H1 (cell line): ENCODE data around the gene DHX32. TPM values are rescaled to one million over a fixed set of nuclear protein-coding genes. Genes with fewer than 3 reads are reported as not detected.
"Not testable (repeated sequence)": the region's sequence is repeated elsewhere in the genome, so short reads cannot be mapped to it uniquely, and the experiment has no call there.

Experiments used
- CTCF ChIA-PET: fragments of 300-600 bp; sonication (Branson Sonifier 250); formaldehyde crosslinking; loops from one replicate; lab custom pipeline; 2021; ENCODE audit not compliant: partially characterized antibody; lab: Charles Lee
- POLR2A ChIA-PET: fragments of 300-600 bp; sonication (Branson Sonifier 250); formaldehyde crosslinking; loops from one replicate; lab custom pipeline; 2021; ENCODE audit warnings: inconsistent platforms; ENCODE audit not compliant: partially characterized antibody; lab: Charles Lee
- DNase-seq, 2 experiments: peaks; one replicate each; pipeline versions ENCODE4 v3.0.0 to v3.0.0-alpha.2; 2010 to 2022; ENCODE audit warnings: low spot score in 2 of 2, low read depth in 1 of 2, mixed read lengths in 1 of 2
- FAIRE-seq: peaks from 2 replicates; lab custom pipeline; 2011; peaks lifted over from hg19 to GRCh38; lab: Jason Lieb, UNC
- H2AFZ ChIP-seq: 2 replicates; pipeline ENCODE4 v1.8.1; 2012; ENCODE audit warnings: low read length, inconsistent platforms
- H2AK5ac ChIP-seq: 2 replicates; pipeline ENCODE4 v1.6.1; 2013; ENCODE audit warnings: low read depth, low read length
- H2BK120ac ChIP-seq: replicated peaks from 2 replicates; pipeline ENCODE3; 2013; ENCODE audit warnings: low read depth, low read length, inconsistent platforms
- H2BK12ac ChIP-seq: 2 replicates; pipeline ENCODE4 v1.6.1; 2013; ENCODE audit warnings: low read depth, low read length
- H2BK15ac ChIP-seq: 2 replicates; pipeline ENCODE4 v1.6.1; 2013; ENCODE audit warnings: low read length
- H2BK20ac ChIP-seq: 2 replicates; pipeline ENCODE4 v1.6.1; 2013; ENCODE audit warnings: low read length
- H2BK5ac ChIP-seq: 2 replicates; pipeline ENCODE4 v1.6.1; 2013; ENCODE audit warnings: low read depth, low read length
- H3K14ac ChIP-seq: 2 replicates; pipeline ENCODE4 v1.6.1; 2013; ENCODE audit warnings: inconsistent platforms; ENCODE audit not compliant: insufficient read length
- H3K18ac ChIP-seq: 2 replicates; pipeline ENCODE4 v1.6.1; 2013; ENCODE audit warnings: low read length; ENCODE audit errors: extremely low read depth
- H3K23ac ChIP-seq: 2 replicates; pipeline ENCODE4 v1.6.1; 2013; ENCODE audit warnings: inconsistent platforms; ENCODE audit not compliant: insufficient read length
- H3K23me2 ChIP-seq: 2 replicates; pipeline ENCODE4 v1.6.1; 2013; ENCODE audit warnings: low read depth, low read length
- H3K27ac ChIP-seq: 2 replicates; pipeline ENCODE4 v1.6.1; 2011; ENCODE audit warnings: low read depth, low read length, inconsistent platforms
- H3K27me3 ChIP-seq, 4 experiments: replicated peaks in 1 of 4; 1 replicate in 1 of 4; 2 replicates in 3 of 4; pipeline versions ENCODE4 v1.6.1 to v1.8.1; 2011 to 2013; ENCODE audit warnings: low read length in 3 of 4, mild to moderate bottlenecking in 3 of 4, inconsistent platforms in 2 of 4, mixed read lengths in 2 of 4, moderate library complexity in 1 of 4; ENCODE audit not compliant: control insufficient read depth in 3 of 4, insufficient read depth in 3 of 4; ENCODE audit errors: extremely low read depth in 1 of 4
- H3K36me3 ChIP-seq, 4 experiments: 2 replicates each; pipeline versions ENCODE4 v1.6.1 to v1.8.1; 2011 to 2013; ENCODE audit warnings: mild to moderate bottlenecking in 4 of 4, low read length in 3 of 4, moderate library complexity in 2 of 4, control low read depth in 1 of 4, inconsistent platforms in 1 of 4; ENCODE audit not compliant: insufficient read depth in 4 of 4, control insufficient read depth in 2 of 4
- H3K4ac ChIP-seq: replicated peaks from 2 replicates; pipeline ENCODE3; 2013; ENCODE audit warnings: low read length, low read depth, mixed read lengths, inconsistent platforms; ENCODE audit not compliant: insufficient read length
- H3K4me1 ChIP-seq, 4 experiments: replicated peaks in 1 of 4; 1 replicate in 1 of 4; 2 replicates in 3 of 4; pipeline versions ENCODE4 v1.6.1 to v1.8.1; 2011 to 2013; ENCODE audit warnings: low read length in 3 of 4, inconsistent platforms in 2 of 4, mixed read lengths in 1 of 4; ENCODE audit not compliant: insufficient read depth in 4 of 4, control insufficient read depth in 3 of 4
- H3K4me2 ChIP-seq, 2 experiments: 2 replicates each; pipeline versions ENCODE4 v1.6.1 to v1.8.1; 2011 to 2013; ENCODE audit warnings: low read depth in 2 of 2, low read length in 2 of 2, control low read depth in 1 of 2, inconsistent platforms in 1 of 2, mild to moderate bottlenecking in 1 of 2; ENCODE audit not compliant: insufficient read depth in 1 of 2
- H3K4me3 ChIP-seq, 4 experiments: fragments of 200-600, 300-600 bp in 1 of 4; sonication (generic), shearing (Covaris generic), sonication (Bioruptor Twin) in 1 of 4; 2 replicates each; pipeline versions ENCODE4 v1.5.1 to v1.8.1; 2011 to 2016; ENCODE audit warnings: low read length in 4 of 4, low read depth in 3 of 4, control low read depth in 2 of 4, inconsistent platforms in 2 of 4, mild to moderate bottlenecking in 2 of 4, mixed read lengths in 1 of 4, moderate library complexity in 1 of 4; ENCODE audit not compliant: insufficient read depth in 2 of 4; ENCODE audit errors: extremely low read depth in 1 of 4
- H3K56ac ChIP-seq: replicated peaks from 2 replicates; pipeline ENCODE3; 2013; ENCODE audit warnings: low read depth, mild to moderate bottlenecking, mixed read lengths, low read length, inconsistent platforms; ENCODE audit not compliant: insufficient read length
- H3K79me1 ChIP-seq: 2 replicates; pipeline ENCODE4 v1.6.1; 2013; ENCODE audit warnings: low read depth, low read length, control low read depth
- H3K79me2 ChIP-seq, 2 experiments: 2 replicates each; pipeline versions ENCODE4 v1.6.1 to v1.8.1; 2012 to 2013; ENCODE audit warnings: low read length in 2 of 2, mild to moderate bottlenecking in 2 of 2, inconsistent platforms in 1 of 2; ENCODE audit not compliant: insufficient read depth in 2 of 2, control insufficient read depth in 1 of 2
- H3K9ac ChIP-seq, 4 experiments: replicated peaks in 1 of 4; 1 replicate in 1 of 4; 2 replicates in 3 of 4; pipeline versions ENCODE4 v1.6.1 to v1.8.1; 2011 to 2013; ENCODE audit warnings: low read depth in 3 of 4, low read length in 3 of 4, control low read depth in 2 of 4, mild to moderate bottlenecking in 2 of 4, moderate library complexity in 2 of 4, inconsistent platforms in 1 of 4; ENCODE audit errors: extremely low read depth in 1 of 4
- H3K9me3 ChIP-seq, 2 experiments: 2 replicates each; pipeline versions ENCODE4 v1.6.1 to v1.8.1; 2012 to 2013; ENCODE audit warnings: mild to moderate bottlenecking in 2 of 2, moderate library complexity in 2 of 2, control low read depth in 1 of 2, inconsistent platforms in 1 of 2, low read depth in 1 of 2, low read length in 1 of 2, mixed read lengths in 1 of 2; ENCODE audit not compliant: insufficient read depth in 2 of 2
- H4K20me1 ChIP-seq, 2 experiments: replicated peaks in 1 of 2; 2 replicates each; pipeline versions ENCODE3 to v1.8.1; 2011 to 2013; ENCODE audit warnings: inconsistent platforms in 2 of 2, low read length in 2 of 2, mild to moderate bottlenecking in 1 of 2; ENCODE audit not compliant: insufficient read depth in 2 of 2, control insufficient read depth in 1 of 2
- H4K5ac ChIP-seq: 2 replicates; pipeline ENCODE4 v1.6.1; 2013; ENCODE audit warnings: low read length, low read depth, mixed read lengths, inconsistent platforms; ENCODE audit not compliant: insufficient read length
- H4K8ac ChIP-seq: 2 replicates; pipeline ENCODE4 v1.8.0; 2013; ENCODE audit warnings: mild to moderate bottlenecking, moderate library complexity, low read length, inconsistent platforms; ENCODE audit not compliant: insufficient read depth; ENCODE audit errors: extremely low read depth
- H4K91ac ChIP-seq: replicated peaks from 2 replicates; pipeline ENCODE3; 2013; ENCODE audit warnings: low read length, mixed read lengths, inconsistent platforms; ENCODE audit not compliant: insufficient read length
- WGBS, 2 experiments: shearing (Covaris generic) in 1 of 2; methylation state at CpG; one replicate each; pipeline versions ENCODE4 v1.1.6 to v1.1.7; 2013 to 2015; ENCODE audit warnings: low lambda C conversion rate in 2 of 2, mixed read lengths in 2 of 2, inconsistent platforms in 1 of 2, low coverage in 1 of 2, missing lambda C conversion rate in 1 of 2; ENCODE audit not compliant: insufficient replicate concordance in 2 of 2, insufficient coverage in 1 of 2, insufficient read length in 1 of 2; ENCODE audit errors: extremely low coverage in 1 of 2, missing lambda C conversion rate in 1 of 2; 5-methylcytosine and 5-hydroxymethylcytosine counted together
- polyA plus RNA-seq, 7 experiments: library from polyadenylated mRNA; depleted of rRNA in 3 of 7; stranded (reverse) in 5 of 7; unstranded in 2 of 7; fragments of >200 nt in 5 of 7; fragments of 200-250 nt in 2 of 7; gene quantifications; 1 replicate in 5 of 7; 2 replicates in 1 of 7; 4 replicates in 1 of 7; pipeline versions ENCODE4 v1.2.1 to v1.2.3, GENCODE V29; 2011 to 2013; ENCODE audit warnings: missing spikeins in 2 of 7, mixed read lengths in 2 of 7
- total RNA-seq: library from RNA; stranded (reverse); fragmentation: NEBNext Ultra II Directional; extraction: Animal tissue kit (Norgen Biotek cat#: 25700); gene quantifications from 2 replicates; pipeline ENCODE4 v1.2.1, GENCODE V29; 2021

DHX32 gene
- total and polyA plus RNA-seq, 2 of the 8 experiments (the other 6 are each of a cell fraction or from before 2014, with no cell fraction given): 12.4 to 15.8 TPM

GRCh38 chr10:125921643-125922306 lies 40.7 kb upstream of the DHX32 start:
- H3K14ac ChIP-seq, H3K79me2 ChIP-seq, H3K23me2 ChIP-seq, H3K79me1 ChIP-seq, H3K27ac ChIP-seq, H2AFZ ChIP-seq, H3K4me3 ChIP-seq, H4K91ac ChIP-seq, H3K4me2 ChIP-seq, H4K8ac ChIP-seq, H3K23ac ChIP-seq, H2BK20ac ChIP-seq, CTCF ChIA-PET, H3K56ac ChIP-seq, H2BK15ac ChIP-seq, H2AK5ac ChIP-seq, H3K36me3 ChIP-seq, FAIRE-seq, H2BK120ac ChIP-seq, H4K20me1 ChIP-seq, POLR2A ChIA-PET, H3K18ac ChIP-seq, H3K9ac ChIP-seq, H3K4me1 ChIP-seq, H4K5ac ChIP-seq, DNase-seq, H2BK12ac ChIP-seq, H3K4ac ChIP-seq, H3K27me3 ChIP-seq, H2BK5ac ChIP-seq: not testable (repeated sequence)
- 76% methylated on average over 2 of the region's 2 CpGs; no CpG with 5 or more reads in 1 of the 2 experiments for WGBS, 2 experiments
- peaks cover 5 to 12% of the 10 kb centered on the region in 2 experiments; a peak in 3 of 4 replicates for H3K9me3 ChIP-seq
